Activated CD4-positive, alpha-beta T cell treated with anti-CD3 and anti-CD28 coated beads for 4 hours (primary cell): ENCODE data around the gene LYPD8.

ENCODE experiments used
- DNase-seq, 2 donors: peaks; one replicate each; pipeline ENCODE4 v3.0.0-alpha.2; 2020

Gene LYPD8

DNA sequence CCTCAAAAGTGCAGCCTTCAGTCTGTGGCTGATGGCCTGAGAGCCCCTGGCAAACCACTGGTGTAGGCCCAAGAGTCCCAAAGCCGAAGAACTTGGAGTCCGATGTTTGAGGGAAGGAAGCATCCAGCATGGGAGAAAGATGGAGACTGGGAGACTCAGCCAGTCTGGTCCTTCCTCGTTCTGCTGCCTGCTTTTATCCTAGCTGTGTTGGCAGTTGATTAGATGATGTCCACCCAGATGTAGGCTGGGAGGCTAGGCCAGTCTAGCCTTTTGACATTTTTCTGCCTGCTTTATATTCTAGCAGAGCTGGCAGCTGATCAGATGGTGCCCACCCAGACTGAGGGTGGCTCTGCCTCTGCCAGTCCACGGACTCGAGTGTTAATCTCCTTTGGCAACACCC lies 1.1 kb upstream of the LYPD8 start:
- DNase-seq = no peak

GRCh38 chr1:248756151-248756550 lies 592 bp upstream of the LYPD8 start:
- no peak for DNase-seq

- DNase-seq = no peak
These were observed 1.8 kb downstream of the LYPD8 start for GRCh38 chr1:248753708-248754280.

DNA sequence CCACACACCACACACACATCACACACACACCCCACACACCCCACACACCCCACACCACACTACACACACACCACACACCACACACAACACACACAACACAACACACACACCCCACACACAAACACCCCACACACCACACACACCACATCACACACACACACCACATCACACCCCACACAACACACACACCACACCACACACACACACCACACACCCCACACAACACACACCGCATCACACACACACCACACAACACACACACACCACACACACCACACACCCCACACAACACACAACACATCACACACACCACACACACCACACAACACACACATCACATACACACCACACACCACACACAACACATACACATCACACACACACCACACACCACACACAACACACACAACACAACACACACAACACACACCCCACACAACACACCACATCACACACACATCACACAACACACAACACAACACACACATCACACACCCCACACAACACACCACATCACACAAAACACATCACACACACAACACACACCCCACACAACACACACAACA lies 2.4 kb downstream of the LYPD8 start:
- no peak for DNase-seq

GRCh38 chr1:248752161-248753028 lies 3.2 kb downstream of the LYPD8 start:
- DNase-seq = no peak

DNA sequence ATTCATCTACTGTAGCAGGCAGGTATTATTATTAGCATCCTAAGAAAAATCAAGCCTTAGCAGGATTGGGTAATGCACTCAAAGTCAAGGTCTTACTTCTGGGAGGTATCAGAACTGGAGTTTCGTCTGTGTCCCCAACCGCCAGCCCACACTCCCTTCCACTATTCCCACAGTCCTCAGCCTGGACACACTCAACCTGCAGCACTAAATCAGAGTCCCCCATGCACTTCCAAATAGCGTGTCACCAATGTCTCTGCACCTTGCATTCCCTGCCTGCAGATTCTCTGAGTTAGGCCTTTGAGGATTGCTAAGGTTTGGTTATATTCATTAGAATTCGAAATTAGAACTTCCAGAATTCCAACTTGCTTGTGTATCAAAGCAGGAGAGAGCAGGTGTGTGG lies 3.9 kb downstream of the LYPD8 start:
- no peak for DNase-seq

GRCh38 chr1:248751142-248751541 lies 4.4 kb downstream of the LYPD8 start:
- no peak for DNase-seq

- DNase-seq = no peak
These were observed 5.1 kb downstream of the LYPD8 start for GRCh38 chr1:248750496-248750895.

GRCh38 chr1:248748211-248748610 lies 7.3 kb downstream of the LYPD8 start:
- no peak for DNase-seq

- DNase-seq = no peak
These were observed 14.7 kb downstream of the LYPD8 start for GRCh38 chr1:248740876-248741275.

- no peak for DNase-seq
These were observed 15.9 kb downstream of the LYPD8 start for GRCh38 chr1:248739572-248740205.

DNA sequence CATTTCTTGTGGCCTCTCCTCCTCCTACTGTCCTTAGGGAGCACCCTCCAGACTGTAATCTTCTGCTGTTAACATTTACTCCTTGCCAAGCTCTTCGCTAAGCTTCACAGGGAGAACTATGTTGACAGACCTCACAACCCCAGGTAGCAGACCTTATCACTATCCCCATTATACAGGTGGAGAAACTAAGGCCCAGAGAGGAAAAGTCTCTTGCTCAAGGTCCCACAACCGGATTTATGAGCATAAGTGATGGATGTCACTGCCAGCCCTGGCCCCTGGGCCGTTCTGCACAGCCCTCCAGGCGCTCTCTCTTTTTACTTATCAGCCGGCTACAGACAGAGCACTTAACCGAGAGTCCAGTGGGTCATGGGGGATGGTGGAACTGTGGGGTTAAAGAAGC lies 18.1 kb downstream of the LYPD8 start:
- DNase-seq = no peak

DNA sequence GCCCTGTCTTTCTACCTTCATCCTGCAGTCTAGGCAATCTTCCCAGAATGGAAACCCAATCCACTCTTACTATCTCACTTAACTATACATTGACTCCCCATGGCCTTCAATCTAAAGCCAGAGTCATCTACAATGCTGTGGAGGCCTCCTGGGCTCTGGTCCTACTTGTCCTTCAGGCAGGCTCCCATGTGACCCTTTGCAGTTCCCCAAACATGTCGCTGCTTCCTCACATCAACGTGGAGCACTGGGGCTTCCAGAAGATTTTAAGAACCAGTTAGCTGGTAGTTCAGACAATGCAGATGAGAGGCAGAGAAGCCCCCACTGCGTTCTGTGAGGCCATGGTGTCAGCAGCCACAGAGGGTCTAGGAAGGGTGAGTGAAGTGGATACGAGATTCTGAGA lies 18.6 kb downstream of the LYPD8 start:
- DNase-seq = no peak

- DNase-seq = no peak
These were observed 22.0 kb downstream of the LYPD8 start for GRCh38 chr1:248733566-248733965.

GRCh38 chr1:248730507-248731335 lies 24.8 kb downstream of the LYPD8 start:
- no peak for DNase-seq

- no peak for DNase-seq
These were observed 41.3 kb downstream of the LYPD8 start for GRCh38 chr1:248714248-248714647.

DNA sequence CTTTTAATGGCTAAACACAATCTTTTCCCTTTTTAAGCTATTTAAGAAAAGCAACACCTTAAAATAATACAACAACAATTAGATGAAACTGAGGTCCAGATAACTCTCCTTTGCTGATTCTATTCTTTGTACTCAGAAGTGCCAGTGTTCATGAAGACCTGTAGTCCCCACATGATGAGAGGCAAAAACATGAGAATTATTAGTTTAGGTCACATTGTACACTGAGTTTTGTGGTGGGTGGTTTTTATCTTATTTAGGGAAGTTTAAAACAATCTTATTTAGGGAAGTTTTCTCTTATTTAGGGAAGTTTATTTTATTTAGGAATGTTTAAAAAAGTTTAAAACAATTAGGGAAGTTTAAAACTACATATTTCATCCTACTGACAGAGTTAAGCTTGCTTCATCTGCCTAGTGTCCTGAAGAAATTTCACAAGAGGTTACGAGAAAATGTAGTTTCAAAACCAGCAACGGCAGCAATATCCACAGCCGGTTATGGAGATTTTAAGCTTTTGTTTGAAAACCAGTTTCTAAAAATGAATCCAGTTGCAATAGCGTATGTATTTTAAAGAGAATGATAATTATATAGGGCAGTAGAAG lies 45.2 kb downstream of the LYPD8 start:
- DNase-seq = no peak

GRCh38 chr1:248704606-248705005 lies 51.0 kb downstream of the LYPD8 start:
- no peak for DNase-seq

- no peak for DNase-seq
These were observed 51.9 kb downstream of the LYPD8 start for GRCh38 chr1:248703674-248704073.

DNA sequence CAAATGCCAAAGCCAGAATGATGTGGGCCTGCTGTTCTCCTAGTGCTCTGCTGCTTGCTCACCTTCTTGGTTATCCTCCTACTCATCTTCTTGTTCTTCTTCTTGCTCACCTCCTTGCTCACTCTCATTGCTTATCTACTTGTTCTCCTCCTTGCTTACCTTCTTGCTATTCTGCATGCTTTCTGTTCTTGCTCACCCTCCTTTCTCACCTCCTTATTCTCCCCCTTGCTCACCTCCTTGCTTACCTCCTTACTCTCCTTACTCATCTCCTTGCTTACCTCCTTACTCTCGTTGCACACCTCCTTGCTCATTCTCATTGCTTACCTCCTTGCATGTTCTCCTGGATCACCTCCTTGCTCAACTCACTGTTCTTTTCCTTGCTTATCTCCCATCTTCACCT lies 52.8 kb downstream of the LYPD8 start, which contains the start of gene OR14I1:
OR14I1 (minus strand) TSS at position 53 of the 400 bp plus-strand sequence.
- no peak for DNase-seq

DNA sequence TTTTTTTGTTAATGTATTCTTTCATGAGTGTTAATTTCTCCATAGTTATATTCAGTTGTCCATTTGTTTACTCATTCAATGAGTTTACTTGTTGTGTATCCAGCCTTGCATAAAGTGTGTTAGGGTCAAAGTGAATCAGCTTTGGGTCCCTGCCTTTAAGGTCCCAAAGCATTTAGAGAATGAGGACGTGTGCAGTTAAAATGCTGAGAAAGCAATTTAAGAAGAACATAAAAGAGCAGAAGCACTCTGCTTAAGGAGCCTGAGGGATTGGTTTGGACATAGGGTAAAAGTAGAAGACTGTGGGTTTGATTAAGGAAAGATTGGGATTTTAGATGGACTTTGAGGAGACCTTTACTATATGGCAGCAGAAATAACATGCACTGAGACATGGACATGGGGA lies 56.5 kb downstream of the LYPD8 start:
- no peak for DNase-seq

DNA sequence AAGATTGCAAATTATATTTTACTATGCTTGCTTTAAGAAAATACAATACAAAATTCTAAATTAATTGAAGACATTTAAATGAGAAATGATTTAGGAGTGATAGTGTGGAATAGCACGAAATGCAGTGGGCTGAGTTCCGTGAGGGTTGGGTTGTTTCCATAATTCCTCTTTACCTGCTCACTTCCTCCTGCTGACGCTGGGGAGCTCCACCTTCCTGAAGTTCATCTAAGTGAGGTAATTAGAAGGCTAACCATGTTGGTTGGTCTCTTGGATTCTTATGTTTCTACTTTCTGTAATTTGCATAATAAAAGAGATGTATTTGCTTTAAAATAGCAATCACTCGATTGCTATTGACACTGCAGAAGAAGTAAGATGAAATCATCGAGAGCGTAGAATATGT lies 57.7 kb downstream of the LYPD8 start:
- DNase-seq = no peak
